Neural cell (in vitro differentiated cells): Measurements from ENCODE around the gene LTA4H. TPM values are rescaled to one million over a fixed set of nuclear protein-coding genes. Genes with fewer than 3 reads are reported as not detected.

Experiments used
- H2AFZ ChIP-seq: fragments of 200-600, 300-800 bp; sonication (generic), shearing (Covaris generic); 2 replicates; pipeline ENCODE4 v1.6.0; 2014; ENCODE audit warnings: low read depth, mild to moderate bottlenecking, antibody characterized with exemption, low read length, moderate library complexity
- H3F3A ChIP-seq: fragments of 200-600 bp; shearing (Covaris generic); 2 replicates; pipeline ENCODE4 v1.6.1; 2016; ENCODE audit warnings: mild to moderate bottlenecking, moderate library complexity, mixed read lengths, antibody characterized with exemption, low read length; ENCODE audit not compliant: insufficient read depth, poor library complexity, severe bottlenecking
- H3K27ac ChIP-seq: fragments of 200-600, 300-800 bp; sonication (generic), shearing (Covaris generic); 2 replicates; pipeline ENCODE4 v1.5.1; 2014; ENCODE audit warnings: mild to moderate bottlenecking, low read length, moderate library complexity
- H3K27me3 ChIP-seq: fragments of 300-800, 200-600 bp; sonication (generic), shearing (Covaris generic); 2 replicates; pipeline ENCODE4 v1.6.0; 2014; ENCODE audit warnings: mild to moderate bottlenecking, low read depth, low read length, moderate library complexity; ENCODE audit not compliant: insufficient read depth
- H3K36me3 ChIP-seq: fragments of 300-800, 200-600 bp; sonication (generic), shearing (Covaris generic); 2 replicates; pipeline ENCODE4 v1.5.1; 2014; ENCODE audit warnings: mild to moderate bottlenecking, antibody characterized with exemption, low read length, moderate library complexity; ENCODE audit not compliant: insufficient read depth
- H3K4me2 ChIP-seq: fragments of 300-800, 200-600 bp; sonication (generic), shearing (Covaris generic); 2 replicates; pipeline ENCODE4 v1.6.0; 2014; ENCODE audit warnings: mild to moderate bottlenecking, low read length
- H3K4me3 ChIP-seq: fragments of 300-800, 200-600 bp; sonication (generic), shearing (Covaris generic); 2 replicates; pipeline ENCODE4 v1.5.1; 2014; ENCODE audit warnings: mild to moderate bottlenecking, low read length, moderate library complexity
- H3K79me2 ChIP-seq: fragments of 200-600 bp; shearing (Covaris generic); replicated peaks from 2 replicates; pipeline ENCODE4 v1.6.0; 2014; ENCODE audit warnings: mild to moderate bottlenecking, low read length, moderate library complexity; ENCODE audit not compliant: insufficient read depth
- H3K9ac ChIP-seq: fragments of 300-800, 200-600 bp; sonication (generic), shearing (Covaris generic); 2 replicates; pipeline ENCODE4 v1.6.1; 2016; ENCODE audit warnings: mild to moderate bottlenecking, low read length, mixed read lengths
- H3K9me2 ChIP-seq: fragments of 200-600 bp; shearing (Covaris generic); 2 replicates; pipeline ENCODE4 v1.6.1; 2016; ENCODE audit warnings: mild to moderate bottlenecking, low read length, mixed read lengths; ENCODE audit not compliant: insufficient read depth
- H3K9me3 ChIP-seq: fragments of 200-600, 300-800 bp; sonication (generic), shearing (Covaris generic); 2 replicates; pipeline ENCODE4 v1.6.1; 2016; ENCODE audit warnings: mild to moderate bottlenecking, mixed run types, low read length, moderate library complexity, mixed read lengths
- H4K20me1 ChIP-seq: fragments of 200-600 bp; shearing (Covaris generic); 2 replicates; pipeline ENCODE4 v1.6.1; 2016; ENCODE audit warnings: mild to moderate bottlenecking, mixed run types; ENCODE audit not compliant: insufficient read depth
- CTCF ChIP-seq: fragments of 450-650 bp; IDR thresholded peaks from 2 replicates; pipeline ENCODE4 v1.5.1; 2014; ENCODE audit warnings: antibody characterized with exemption, mild to moderate bottlenecking, moderate library complexity; ENCODE audit not compliant: poor library complexity, severe bottlenecking
- EP300 ChIP-seq: fragments of 450-650 bp; conservative IDR thresholded peaks from 2 replicates; pipeline ENCODE4 v1.6.1; 2014; ENCODE audit warnings: antibody characterized with exemption, mild to moderate bottlenecking, moderate library complexity; ENCODE audit not compliant: poor library complexity, severe bottlenecking
- EZH2 ChIP-seq: fragments of 200-600, 300-800 bp; shearing (Covaris generic), sonication (generic); IDR thresholded peaks from 2 replicates; pipeline ENCODE4 v1.6.1; 2014; ENCODE audit warnings: antibody characterized with exemption, low read length, borderline replicate concordance, mild to moderate bottlenecking; ENCODE audit not compliant: insufficient read depth, poor library complexity, severe bottlenecking
- MXI1 ChIP-seq: fragments of 450-650 bp; conservative IDR thresholded peaks from 2 replicates; pipeline ENCODE4 v1.6.1; 2014; ENCODE audit warnings: antibody characterized with exemption, mild to moderate bottlenecking; ENCODE audit not compliant: poor library complexity, severe bottlenecking
- POLR2AphosphoS5 ChIP-seq: IDR thresholded peaks from 2 replicates; pipeline ENCODE4 v1.6.1; 2012
- RAD21 ChIP-seq: fragments of 450-650 bp; conservative IDR thresholded peaks from 2 replicates; pipeline ENCODE4 v1.6.1; 2014; ENCODE audit warnings: antibody characterized with exemption, mild to moderate bottlenecking, moderate library complexity
- REST ChIP-seq: IDR thresholded peaks from 2 replicates; pipeline ENCODE4 v1.6.1; 2012; ENCODE audit warnings: borderline replicate concordance
- SMC3 ChIP-seq: fragments of 450-650 bp; conservative IDR thresholded peaks from 2 replicates; pipeline ENCODE4 v1.6.1; 2014; ENCODE audit warnings: antibody characterized with exemption, mild to moderate bottlenecking, moderate library complexity; ENCODE audit not compliant: poor library complexity
- TAF1 ChIP-seq: IDR thresholded peaks from 2 replicates; pipeline ENCODE4 v1.6.1; 2012; ENCODE audit warnings: low read depth
- polyA plus RNA-seq: library from polyadenylated mRNA; depleted of rRNA; stranded (reverse); fragments of >200 nt; gene quantifications from 2 replicates; pipeline ENCODE4 v1.2.3, GENCODE V29; 2014

The LTA4H gene
- polyA plus RNA-seq, 1 donor from 2014 or later = 55.3 TPM

GRCh38 chr12:96057986-96058553 lies 22.7 kb upstream of the LTA4H start:
- no peaks in the 10 kb centered on the region for H3K9me3 ChIP-seq

GRCh38 chr12:96056646-96057455 lies 21.5 kb upstream of the LTA4H start:
- Histone ChIP-seq H3F3A (no peaks in the 10 kb centered on the region), H3K27me3 (no peaks in the 10 kb centered on the region), H3K4me2 (no peak overlapping the region), H3K9ac (no peak overlapping the region), H3K4me3 (no peak overlapping the region), H4K20me1 (no peaks in the 10 kb centered on the region), H2AFZ (no peak overlapping the region), H3K9me3 (no peaks in the 10 kb centered on the region), H3K79me2 (no peaks in the 10 kb centered on the region), H3K36me3 (no peaks in the 10 kb centered on the region), H3K9me2 (no peaks in the 10 kb centered on the region), H3K27ac (no peak overlapping the region)
- TF ChIP-seq EZH2 (no peak), TAF1 (no peak)

More at GRCh38 chr12:96057986-96058553, 22.7 kb upstream of the LTA4H start:
- H3K27ac ChIP-seq = no peak overlapping the region
- H3K4me3 ChIP-seq = no peak overlapping the region
- no peak overlapping the region for H3K4me2 ChIP-seq
- no peaks in the 10 kb centered on the region for H3F3A ChIP-seq
- no peaks in the 10 kb centered on the region for H3K79me2 ChIP-seq
- H3K9me2 ChIP-seq = no peaks in the 10 kb centered on the region
- TF ChIP-seq TAF1 = no peak
- no peak for TF ChIP-seq REST
- no peak for TF ChIP-seq EZH2
- no peak overlapping the region for H3K9ac ChIP-seq
- H4K20me1 ChIP-seq = no peaks in the 10 kb centered on the region
- H3K36me3 ChIP-seq = no peaks in the 10 kb centered on the region
- no peaks in the 10 kb centered on the region for H3K27me3 ChIP-seq
- H2AFZ ChIP-seq = no peak overlapping the region

GRCh38 chr12:96054244-96054610 lies 18.8 kb upstream of the LTA4H start:
- Histone ChIP-seq H3F3A (no peaks in the 10 kb centered on the region), H3K27ac (no peak overlapping the region), H3K9me2 (no peaks in the 10 kb centered on the region), H4K20me1 (no peaks in the 10 kb centered on the region), H3K79me2 (no peaks in the 10 kb centered on the region), H3K9me3 (no peaks in the 10 kb centered on the region), H2AFZ (no peak overlapping the region), H3K27me3 (no peaks in the 10 kb centered on the region), H3K4me3 (no peak overlapping the region), H3K36me3 (no peaks in the 10 kb centered on the region), H3K4me2 (no peak overlapping the region), H3K9ac (no peak overlapping the region)
- TF ChIP-seq POLR2AphosphoS5 = no peak
- TF ChIP-seq TAF1 = no peak
- no peak for TF ChIP-seq REST
- TF ChIP-seq EZH2 = no peak
- no peak for TF ChIP-seq SMC3
- no peak for TF ChIP-seq EP300
- no peak for TF ChIP-seq MXI1
- no peak for TF ChIP-seq RAD21
- TF ChIP-seq CTCF = no peak
